Breast epithelium (tissue), 3 donors: ENCODE data around the gene SFXN5.

Source experiments
- CTCF ChIP-seq, 3 donors: fragments of 450-650 bp; IDR thresholded peaks; one replicate each; pipeline ENCODE4 v1.5.1; 2016 to 2017; ENCODE audit warnings: antibody characterized with exemption in 3 of 3, mild to moderate bottlenecking in 3 of 3, moderate library complexity in 3 of 3
- POLR2A ChIP-seq: fragments of 450-650 bp; IDR thresholded peaks from one replicate; pipeline ENCODE4 v1.6.1; 2016; ENCODE audit warnings: antibody characterized with exemption, mild to moderate bottlenecking, moderate library complexity
- POLR2AphosphoS5 ChIP-seq, 3 donors: sonication (generic); formaldehyde crosslinking; IDR thresholded peaks; one replicate each; pipeline ENCODE4 v1.6.1; 2017; ENCODE audit warnings: antibody characterized with exemption in 3 of 3

- TF ChIP-seq CTCF (IDR thresholded peaks at IDR 0.05) (no peak), POLR2A (no peak), POLR2AphosphoS5 (IDR thresholded peaks at IDR 0.05) (no peak)
Observed at GRCh38 chr2:73027340-73027739, 44.2 kb downstream of the SFXN5 start.
